Tibial nerve (tissue), 4 donors: ENCODE data around the gene MTCL1.

ENCODE experiments used
- CTCF ChIP-seq, 5 experiments: fragments of 200-600 bp in 3 of 5; fragments of 450-650 bp in 2 of 5; sonication (generic) in 3 of 5; IDR thresholded peaks; one replicate each; pipeline ENCODE4 v1.5.1; 2016 to 2019; ENCODE audit warnings: antibody characterized with exemption in 5 of 5, mild to moderate bottlenecking in 3 of 5, moderate library complexity in 2 of 5
- EP300 ChIP-seq, 2 donors: sonication (generic); formaldehyde crosslinking; IDR thresholded peaks; one replicate each; pipeline ENCODE4 v1.6.1; 2017; ENCODE audit warnings: antibody characterized with exemption in 2 of 2, mild to moderate bottlenecking in 1 of 2
- POLR2A ChIP-seq, 2 donors: fragments of 450-650 bp; IDR thresholded peaks; one replicate each; pipeline ENCODE4 v1.6.1; 2017; ENCODE audit warnings: antibody characterized with exemption in 2 of 2, mild to moderate bottlenecking in 2 of 2, moderate library complexity in 2 of 2

GRCh38 chr18:8835521-8835953 lies 130.2 kb downstream of the MTCL1 start:
- TF ChIP-seq POLR2A (IDR thresholded peaks at IDR 0.05) (no peak), CTCF (IDR thresholded peaks at IDR 0.05) (no peak), EP300 (IDR thresholded peaks at IDR 0.05) (no peak)
